Activated CD8-positive, alpha-beta memory T cell treated with anti-CD3 and anti-CD28 coated beads for 48 hours (primary cell): ENCODE data around the gene FOXK2.
"Not testable (repeated sequence)": the region's sequence is repeated elsewhere in the genome, so short reads cannot be mapped to it uniquely, and the experiment has no call there.

Source experiments
- DNase-seq, 3 experiments: peaks; one replicate each; pipeline ENCODE4 v3.0.0-alpha.2; 2020; ENCODE audit warnings: low read depth in 2 of 3, low spot score in 2 of 3

Gene FOXK2

DNA sequence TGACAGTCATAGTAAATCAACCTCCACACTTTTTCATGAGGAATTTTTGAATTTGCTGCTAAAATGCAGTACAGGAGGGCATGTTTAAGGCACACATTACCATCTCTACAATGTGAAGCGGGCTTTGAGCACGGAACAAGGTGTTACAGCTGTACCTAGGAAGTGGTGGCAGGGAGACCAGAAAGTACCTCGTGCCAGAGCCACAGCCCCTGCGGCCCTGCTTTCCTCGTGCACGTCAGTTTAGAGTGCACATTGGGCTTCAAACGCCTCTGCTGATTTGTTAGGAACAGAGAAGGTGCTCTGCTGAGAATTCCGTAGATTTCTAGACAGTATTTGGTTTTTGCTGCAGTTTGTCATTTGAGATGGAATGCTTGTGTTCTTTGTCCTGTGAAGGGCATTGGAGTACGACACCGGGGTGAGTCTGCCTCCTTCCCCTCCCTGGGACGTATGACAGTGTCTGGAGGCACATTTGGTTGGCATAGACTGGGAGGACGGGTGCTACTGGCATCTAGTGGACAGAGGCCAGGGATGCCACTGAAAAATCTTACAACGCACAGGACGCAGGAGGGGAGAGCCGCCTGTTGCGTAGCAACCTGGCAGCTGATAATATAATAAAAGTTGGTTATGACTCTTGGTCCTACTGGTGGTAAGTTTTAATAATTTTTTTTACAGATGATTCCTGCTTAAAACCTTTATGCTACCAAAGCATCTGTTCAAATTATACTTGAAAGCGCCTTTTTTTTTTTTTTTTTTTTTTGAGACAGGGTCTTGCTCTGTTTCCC is 9.1 kb downstream of the FOXK2 start:
- no peak for DNase-seq

DNA sequence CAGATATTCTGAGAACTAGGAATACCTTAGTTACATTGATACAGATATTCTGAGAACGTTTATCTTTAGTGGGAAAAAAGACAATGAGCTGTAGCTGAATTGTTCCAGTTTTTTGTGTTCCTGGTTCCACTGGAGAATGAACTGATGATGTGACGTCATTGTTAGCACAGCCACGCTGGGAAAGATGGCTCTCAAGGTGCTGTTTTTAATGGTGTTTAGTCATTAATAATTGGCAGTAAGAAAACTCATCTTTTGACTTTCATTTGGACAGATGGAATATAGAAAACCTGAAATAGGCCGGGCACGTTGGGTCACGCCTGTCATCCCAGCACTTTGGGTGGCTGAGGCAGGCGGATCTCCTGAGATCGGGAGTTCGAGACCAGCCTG is 10.4 kb downstream of the FOXK2 start:
- no peak for DNase-seq

DNA sequence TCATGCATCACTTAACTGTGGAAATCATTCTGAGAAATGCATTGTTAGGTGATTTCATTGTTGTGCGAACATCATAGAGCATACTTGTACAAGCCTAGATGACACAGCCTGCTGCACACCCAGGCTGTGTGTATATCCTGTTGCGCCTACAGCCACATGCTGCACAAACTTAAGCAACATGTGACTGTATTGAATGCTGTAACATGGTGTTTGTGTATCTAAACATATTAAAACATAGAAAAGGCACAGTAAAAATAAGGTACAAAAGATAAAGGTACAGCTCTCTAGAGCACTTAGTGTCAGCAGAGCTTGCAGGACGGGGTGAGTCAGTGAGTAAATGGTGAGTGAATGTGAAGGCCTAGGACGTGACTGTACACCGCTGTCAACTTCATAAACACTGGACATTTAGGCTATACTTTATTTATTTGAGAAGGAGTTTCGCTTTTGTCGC is 11.9 kb downstream of the FOXK2 start:
- no peak for DNase-seq

DNA sequence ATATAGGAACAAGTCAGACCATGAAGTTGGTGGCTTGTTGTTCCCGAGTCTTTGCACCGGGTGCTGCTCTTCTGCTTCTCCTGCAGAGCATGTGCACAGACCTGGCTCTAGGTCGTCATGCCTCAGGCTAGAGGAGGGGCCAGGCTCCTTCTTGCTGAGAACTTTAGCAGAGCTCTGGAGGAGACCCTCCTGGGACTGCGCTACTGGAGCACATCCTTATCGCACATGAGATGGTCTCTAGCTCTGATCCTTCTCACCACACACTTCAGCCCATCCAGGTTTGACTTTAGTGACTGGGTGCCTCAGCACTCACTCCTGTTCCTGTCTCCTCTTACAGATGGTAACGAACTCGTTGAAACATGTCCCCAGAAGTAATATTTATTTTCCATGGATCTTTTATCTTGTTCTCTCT is 14.9 kb downstream of the FOXK2 start:
- no peak for DNase-seq

DNA sequence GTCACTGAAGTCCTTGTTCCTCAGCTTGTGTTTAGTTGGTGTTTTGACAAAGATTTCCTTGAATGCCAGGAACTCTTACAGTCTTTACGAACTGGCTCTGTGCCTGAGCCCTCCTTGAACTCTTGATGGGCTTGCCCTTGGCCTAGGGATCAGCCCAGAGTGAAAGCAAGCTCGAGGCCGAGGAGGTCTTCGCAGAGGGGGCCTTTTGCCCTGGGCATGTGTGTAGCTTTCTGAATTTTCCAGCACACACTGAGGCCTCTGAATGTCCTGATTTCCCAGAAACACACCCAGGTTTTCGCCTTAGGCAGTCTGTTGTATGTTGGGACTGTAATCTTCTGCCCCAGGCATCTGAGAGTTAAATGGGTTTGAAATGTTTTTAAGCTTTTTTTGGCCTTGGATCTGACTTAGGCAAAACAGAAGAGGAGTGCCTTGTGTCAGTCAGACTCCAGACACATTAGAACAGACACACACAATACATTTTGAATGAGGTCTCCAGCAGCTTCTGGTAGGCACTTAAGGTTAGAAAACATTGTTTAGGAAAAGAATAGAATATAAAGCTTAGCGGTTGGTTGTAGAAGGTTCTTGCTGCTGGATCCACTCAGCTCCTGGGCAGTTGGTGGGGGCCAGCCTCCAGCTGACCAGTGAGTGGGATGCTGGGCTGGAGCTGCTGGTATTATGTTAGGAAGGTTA is 17.1 kb downstream of the FOXK2 start:
- DNase-seq = no peak

DNA sequence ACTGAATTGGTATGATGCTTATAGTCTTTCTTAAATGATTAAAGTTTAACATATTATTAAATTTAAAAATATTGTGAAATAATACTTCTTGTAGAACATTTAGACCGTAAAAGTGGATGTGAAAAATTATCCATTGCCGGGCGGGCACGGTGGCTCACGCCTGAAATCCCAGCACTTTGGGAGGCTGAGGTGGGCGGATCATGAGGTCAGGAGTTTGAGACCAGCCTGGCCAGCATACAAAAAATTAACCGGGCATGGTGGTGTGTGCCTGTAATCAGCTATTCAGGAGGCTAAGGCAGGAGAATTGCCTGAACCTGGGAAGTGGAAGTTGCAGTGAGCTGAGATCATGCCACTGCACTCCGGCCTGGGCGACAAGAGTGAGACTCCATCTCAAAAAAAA is 17.7 kb downstream of the FOXK2 start:
- DNase-seq = not testable (repeated sequence)

DNA sequence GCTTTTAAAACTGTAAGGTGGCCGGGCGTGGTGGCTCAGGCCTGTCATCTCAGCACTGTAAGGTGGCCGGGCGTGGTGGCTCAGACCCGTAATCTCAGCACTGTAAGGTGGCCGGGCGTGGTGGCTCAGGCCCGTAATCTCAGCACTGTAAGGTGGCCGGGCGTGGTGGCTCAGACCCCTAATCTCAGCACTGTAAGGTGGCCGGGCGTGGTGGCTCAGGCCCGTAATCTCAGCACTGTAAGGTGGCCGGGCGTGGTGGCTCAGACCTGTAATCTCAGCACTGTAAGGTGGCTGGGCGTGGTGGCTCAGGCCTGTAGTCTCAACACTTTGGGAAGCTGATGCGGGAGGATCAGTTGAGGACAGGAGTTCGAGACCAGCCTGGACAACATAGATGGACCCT is 19.5 kb downstream of the FOXK2 start:
- DNase-seq = not testable (repeated sequence)

DNA sequence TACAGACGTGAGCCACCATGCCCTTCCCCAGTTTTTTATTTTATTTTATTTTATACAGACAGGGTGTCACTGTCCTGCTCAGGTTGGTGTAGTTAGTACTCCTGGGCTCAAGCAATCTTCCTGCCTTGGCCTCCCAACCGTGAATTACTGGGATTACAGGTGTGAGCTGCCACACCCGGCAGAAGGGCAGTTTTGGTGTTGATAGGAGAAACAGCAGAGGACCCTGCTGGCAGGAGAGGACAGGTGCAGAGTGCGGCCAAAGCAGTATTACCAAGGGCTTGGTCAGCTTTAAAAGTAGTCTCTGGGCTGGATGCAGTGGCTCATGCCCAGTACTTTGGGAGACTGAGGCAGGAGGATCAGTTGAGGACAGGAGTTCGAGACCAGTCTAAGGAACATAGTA is 22.9 kb downstream of the FOXK2 start:
- DNase-seq = no peak

DNA sequence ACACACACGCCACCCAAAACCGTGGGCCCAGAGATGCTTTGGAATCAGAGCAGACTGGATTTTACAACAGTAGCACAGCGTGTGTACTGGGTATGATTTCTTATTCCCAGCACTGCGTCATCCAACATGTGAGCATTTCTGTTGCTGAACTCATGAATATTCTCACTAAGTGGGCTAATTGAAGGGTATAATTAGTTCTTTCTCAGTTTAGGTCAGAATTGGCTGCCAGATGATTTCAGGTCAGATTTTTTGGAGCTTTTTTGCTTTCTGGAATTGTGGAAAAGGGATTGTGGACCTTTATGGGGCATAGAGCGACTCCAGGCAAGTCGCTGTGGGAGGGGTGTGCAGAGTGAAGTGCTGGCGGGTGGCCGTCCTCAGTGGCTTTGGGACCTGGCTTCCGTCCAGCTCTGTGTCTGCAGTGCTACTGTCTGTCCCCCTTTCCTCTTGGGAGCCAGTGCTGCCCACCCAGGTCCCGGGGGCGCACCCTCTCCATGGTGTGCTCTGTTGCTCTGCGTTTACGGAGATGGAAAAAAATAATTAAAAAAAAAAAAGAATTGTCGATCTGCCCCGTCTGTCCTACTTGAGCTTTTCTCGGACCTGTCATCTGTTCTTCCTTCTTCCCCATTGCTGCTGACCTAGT is 25.0 kb downstream of the FOXK2 start:
- no peak for DNase-seq

DNA sequence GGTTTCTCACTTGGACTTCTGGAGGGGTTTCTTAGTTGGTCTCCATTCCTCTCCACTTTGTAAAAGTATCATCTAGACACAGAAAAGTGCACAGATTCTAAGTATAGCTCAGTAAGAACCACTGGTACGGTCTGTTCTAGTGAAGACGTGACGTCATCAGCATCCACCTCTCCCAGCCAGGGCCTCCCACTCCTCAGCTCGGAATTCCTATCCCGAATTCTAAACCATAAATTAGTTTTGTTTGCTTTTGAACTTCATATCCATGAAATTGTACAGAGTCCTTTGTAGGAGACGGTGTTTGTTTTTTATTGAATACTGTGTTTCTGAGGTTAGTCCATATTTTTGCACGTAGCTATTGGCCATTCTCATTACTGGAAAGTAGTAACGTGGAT is 25.5 kb downstream of the FOXK2 start:
- DNase-seq = no peak

DNA sequence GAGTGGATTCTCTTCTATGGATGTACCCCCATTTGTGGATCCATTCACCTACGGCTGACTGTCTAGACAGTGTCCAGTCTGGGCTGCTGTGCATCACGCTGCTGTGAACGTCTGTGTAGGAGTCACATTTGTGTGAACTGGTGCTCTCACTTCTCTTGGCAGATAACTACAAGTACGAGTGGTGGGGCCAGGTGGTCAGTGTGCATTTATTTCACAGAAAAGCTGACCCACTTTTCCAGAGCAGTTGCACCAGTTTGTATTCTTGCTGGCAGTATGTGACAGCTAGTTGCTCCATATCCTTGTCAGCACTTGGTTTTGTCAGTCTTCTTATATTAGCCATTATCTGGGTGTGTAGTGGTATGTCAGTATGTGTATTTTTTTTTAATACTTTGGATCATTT is 28.4 kb downstream of the FOXK2 start:
- no peak for DNase-seq

DNA sequence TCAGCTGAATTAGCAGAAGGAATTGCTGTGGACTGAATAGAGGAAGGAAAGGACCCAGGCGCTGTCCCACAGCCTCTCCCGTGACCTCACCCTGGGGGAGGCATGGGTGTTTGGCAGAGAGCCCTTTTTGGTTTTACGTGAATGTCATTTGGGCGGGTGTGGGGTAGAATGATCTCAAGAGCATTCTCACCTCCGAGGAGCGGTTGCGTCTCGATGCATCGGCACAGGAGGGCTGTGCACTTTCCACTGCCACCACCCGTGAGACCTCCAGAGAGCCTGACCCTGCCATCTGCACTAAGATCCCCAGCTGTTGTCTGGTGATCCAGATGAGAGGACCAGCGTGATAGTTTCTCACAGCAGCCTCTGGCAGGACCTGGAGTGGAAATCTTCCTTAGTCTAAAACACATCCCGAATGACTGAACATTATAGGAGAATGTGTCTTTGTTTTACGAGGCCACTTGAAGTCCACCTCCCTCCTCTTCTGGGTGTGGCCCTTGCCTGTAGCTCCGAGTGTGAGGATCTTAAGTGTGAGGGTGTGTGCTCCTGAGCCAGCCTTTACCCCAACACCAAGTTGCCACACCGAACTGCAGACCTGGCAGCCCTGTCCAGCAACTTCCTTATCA is 29.3 kb downstream of the FOXK2 start:
- DNase-seq = no peak

DNA sequence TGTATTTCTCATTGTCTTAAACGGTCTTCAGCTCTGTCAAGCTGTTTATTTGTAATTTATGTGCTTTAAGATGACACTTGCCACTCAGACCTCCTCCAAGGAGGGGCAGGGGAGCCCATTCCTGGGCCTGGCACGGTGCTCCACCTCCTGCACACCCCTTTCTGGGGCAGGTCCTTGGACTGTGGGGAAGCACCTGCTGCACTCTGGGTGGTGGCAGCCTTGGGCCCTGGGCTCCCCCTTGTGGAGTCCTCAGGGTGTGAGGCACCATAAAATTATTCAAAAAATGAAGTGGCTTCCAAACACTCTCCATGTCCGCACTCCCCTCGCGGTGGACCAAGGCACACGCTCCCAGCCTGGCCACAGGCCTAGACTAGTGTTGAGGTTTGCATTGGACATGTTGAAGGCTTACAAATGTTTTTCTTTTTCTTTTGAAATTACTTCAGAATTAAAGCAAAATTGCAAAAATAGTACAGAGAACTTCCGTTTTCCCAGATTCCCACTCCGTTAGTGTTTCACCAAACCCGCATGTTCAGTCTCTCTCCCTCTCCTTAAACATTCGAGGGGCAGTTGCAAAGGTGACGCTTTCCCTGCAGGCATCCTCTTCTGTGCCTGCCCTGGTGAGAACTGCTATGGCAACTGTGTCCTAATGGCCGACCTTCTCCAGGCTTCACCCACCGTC is 32.4 kb downstream of the FOXK2 start:
- DNase-seq = peak; percentile 18 to 44 (median 36)

DNA sequence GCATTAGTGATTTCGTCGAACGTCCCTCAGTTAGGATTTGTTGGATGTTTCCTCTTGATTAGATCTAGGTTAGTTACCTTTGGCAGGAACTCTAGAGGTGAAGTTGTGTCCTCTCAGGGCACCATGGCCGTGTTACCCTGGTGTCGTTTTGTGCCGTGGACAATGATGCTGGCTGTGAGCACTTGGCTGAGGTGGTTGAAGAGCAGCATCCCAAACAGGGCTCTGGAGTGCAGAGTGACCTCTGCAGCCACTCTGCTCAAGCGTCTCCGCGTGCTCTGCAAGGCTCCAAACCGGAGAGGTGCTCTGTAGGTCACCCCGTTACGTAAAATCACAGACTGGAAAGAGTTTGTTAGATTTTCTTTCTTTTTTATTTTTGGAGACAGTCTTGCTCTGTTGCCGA is 33.0 kb downstream of the FOXK2 start:
- DNase-seq = no peak

DNA sequence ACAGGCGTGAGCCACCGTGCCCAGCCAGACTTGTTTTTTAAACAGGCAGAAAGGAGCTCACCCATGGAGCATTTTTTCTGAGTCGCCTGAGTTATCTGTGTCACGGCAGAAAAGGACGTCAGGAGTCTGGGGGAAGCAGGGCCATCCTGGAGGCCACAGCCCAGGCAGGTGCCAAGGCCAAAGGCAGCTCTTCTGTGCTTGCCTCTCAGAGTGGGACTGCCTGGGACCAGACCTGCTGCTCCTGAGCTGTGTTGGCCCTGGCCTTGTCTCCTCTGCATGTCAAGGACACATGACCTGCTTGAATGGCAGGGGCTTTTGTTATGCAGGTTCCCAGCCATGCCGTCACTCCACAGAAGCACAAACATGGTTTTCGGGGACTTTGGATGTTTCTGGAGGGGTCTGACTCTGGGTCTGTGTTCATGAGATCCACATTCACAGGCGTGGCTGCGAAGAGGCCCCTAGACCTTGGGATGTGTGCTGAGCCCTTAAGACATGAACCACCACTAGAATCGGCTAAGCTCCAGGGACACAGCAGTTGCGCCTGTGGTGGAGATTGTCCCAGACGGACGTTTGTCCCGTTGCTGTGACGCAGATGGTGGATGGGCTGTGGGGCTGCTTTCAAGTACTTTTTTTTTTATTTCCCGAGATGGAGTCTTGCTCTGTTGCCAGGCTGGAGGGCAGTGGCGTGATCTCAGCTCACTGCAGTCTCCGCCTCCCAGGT is 33.8 kb downstream of the FOXK2 start:
- no peak for DNase-seq

DNA sequence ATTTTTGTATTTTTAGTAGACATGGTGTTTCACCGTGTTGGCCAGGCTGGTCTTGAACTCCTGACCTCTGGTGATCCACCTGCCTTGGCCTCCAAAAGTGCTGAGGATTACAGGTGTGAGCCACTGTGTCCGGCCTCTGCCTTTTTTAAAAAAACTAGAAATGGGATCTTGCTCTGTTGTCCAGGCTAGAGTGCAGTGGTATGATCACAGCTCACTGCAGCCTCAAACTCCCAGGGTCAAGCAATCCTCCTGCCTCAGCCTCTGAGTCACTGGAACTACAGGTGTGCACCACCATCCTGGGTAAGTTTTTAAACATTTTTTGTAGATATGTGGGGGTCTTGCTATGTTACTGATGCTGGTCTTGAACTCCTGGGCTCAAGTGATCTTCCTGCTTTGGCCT is 38.0 kb downstream of the FOXK2 start:
- DNase-seq = not testable (repeated sequence)

DNA sequence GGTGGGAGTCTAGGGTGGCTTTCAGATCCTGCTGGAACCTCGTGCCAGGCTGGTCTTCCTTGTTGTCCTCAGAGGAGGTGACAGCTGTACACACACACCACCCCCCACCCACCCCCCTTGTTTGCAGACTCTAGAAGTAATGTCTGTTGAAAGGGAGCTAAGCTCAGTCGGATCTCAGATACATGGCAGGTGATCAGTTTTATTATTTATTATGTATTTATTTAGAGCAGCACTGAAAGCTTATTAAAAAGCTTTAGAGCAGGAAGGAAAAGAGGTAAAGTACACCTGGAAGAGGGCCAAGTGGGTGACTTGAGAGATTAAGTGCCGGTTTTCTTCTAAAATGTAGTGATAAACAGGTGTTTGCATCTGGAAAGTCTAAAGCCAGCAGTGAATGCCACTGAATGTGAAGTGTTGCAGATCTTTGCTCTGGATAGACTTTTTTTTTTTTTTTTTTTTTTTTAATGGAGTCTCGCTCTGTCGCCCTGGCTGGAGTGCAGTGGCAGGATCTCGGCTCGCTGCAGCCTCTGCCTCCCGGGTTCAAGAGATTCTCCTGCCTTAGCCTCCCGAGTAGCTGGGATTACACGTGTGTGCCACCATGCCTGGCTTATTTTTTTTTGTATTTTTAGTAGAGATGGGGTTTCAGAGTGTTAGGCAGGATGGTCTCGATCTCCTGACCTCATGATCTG is 40.2 kb downstream of the FOXK2 start:
- no peak for DNase-seq

DNA sequence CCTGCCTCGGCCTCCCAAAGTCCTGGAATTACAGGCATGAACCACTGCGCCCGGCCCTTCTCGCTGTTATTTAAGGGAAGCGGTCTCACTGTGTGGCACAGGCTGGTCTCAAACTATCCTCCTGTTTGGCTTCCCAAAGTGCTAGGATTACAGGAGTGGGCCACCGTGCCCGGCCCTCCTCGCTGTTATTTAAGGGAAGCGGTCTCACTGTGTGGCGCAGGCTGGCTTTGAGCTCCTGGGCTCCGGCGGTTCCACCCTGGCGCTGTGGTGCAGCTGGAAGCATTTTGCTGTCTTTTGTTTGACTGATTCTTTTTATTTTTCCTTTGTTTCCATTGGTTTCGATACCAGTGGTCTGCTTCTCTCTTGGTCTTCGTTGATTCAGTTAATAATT is 40.7 kb downstream of the FOXK2 start:
- DNase-seq = no peak

DNA sequence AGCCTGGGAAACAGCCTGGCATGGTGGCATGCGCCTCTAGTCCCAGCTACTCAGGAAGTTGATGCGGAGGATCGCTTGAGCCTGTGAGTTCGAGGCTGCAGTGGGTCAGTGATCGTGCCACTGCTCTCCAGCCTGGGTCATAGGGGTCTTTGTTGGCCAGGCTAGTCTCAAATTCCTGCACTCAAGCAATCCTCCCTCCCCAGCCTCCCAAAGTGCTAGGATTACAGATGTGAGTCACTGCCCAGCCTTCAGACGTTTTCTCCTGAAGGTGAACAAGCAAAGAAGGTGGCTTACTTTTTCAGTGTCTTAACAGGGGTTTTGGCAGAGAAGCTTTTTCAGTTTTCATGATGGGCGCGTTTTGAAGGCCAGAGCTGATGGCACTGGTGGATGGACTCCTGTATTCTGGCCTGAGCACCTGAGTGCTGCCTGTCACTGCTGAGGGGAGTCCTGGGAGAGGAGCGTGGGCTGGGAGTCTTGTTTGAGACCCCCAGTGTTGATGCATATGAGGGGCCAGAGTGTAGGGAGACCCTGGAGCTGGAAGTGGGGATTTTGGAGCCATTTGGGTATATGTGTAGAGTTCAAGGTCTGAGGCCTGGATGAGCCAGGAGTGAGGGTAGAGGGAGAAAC is 41.4 kb downstream of the FOXK2 start:
- DNase-seq = no peak
